ENCODE results near the gene MDGA2. TPM values are rescaled to one million over a fixed set of nuclear protein-coding genes. Genes with fewer than 3 reads are reported as not detected.

Gene MDGA2
- total and polyA plus RNA-seq, 2 of the 4 experiments (the other 2 are of a cell fraction) = 0.02 TPM; not detected in 1

- H2AK9ac ChIP-seq (replicated peaks; ENCODE audit: low read depth, low read length, poor library complexity) = no peak overlapping the region
- H3K27ac ChIP-seq (ENCODE audit: insufficient read depth, low read length) = no peak overlapping the region
- no peak overlapping the region for H2AFZ ChIP-seq (replicated peaks; ENCODE audit: low read length, poor library complexity)
- H3K27me3 ChIP-seq (ENCODE audit: control insufficient read depth, insufficient read depth, low read length) = no peaks in the 10 kb centered on the region
- H3K4ac ChIP-seq (ENCODE audit: low read depth, low read length) = no peak overlapping the region
- H3K36me3 ChIP-seq (ENCODE audit: control insufficient read depth, insufficient read depth, low read length) = no peaks in the 10 kb centered on the region
- no peak overlapping the region for H2BK15ac ChIP-seq (ENCODE audit: low read depth, low read length)
- no peak overlapping the region for H3K14ac ChIP-seq (replicated peaks; ENCODE audit: low read depth, low read length)
- H4K20me1 ChIP-seq (ENCODE audit: insufficient read depth, low read length) = no peaks in the 10 kb centered on the region
- H3K9me1 ChIP-seq (ENCODE audit: insufficient read depth, low read length) = no peaks in the 10 kb centered on the region
- no peak overlapping the region for H3K56ac ChIP-seq (ENCODE audit: extremely low read depth, insufficient read depth, low read length)
- dilution Hi-C loops (cut with HindIII; ENCODE audit: low sequenced_read_pairs, unreplicated experiment) (no loop called here), intact Hi-C loops (cut with micrococcal nuclease) (no loop called here), in situ Hi-C loops (cut with MboI; ENCODE audit: low sequenced_read_pairs) (no loop called here)
- no peak overlapping the region for H3K23ac ChIP-seq (ENCODE audit: low read depth, low read length)
- H4K5ac ChIP-seq (ENCODE audit: low read depth, low read length) = no peak overlapping the region
- H3K9me3 ChIP-seq (ENCODE audit: control insufficient read depth, insufficient read depth, low read length) = no peaks in the 10 kb centered on the region; the same call in 1 of the 2 replicates
- H3K4me1 ChIP-seq (ENCODE audit: control insufficient read depth, insufficient read depth, low read length) = no peaks in the 10 kb centered on the region
- DNase-seq (no peak), ATAC-seq (ENCODE audit: low read depth) (no peak)
- no peak overlapping the region for H2BK5ac ChIP-seq (ENCODE audit: low read depth, low read length, poor library complexity, severe bottlenecking)
- no peak overlapping the region for H2BK20ac ChIP-seq (ENCODE audit: low read depth, low read length)
- no peak overlapping the region for H2BK120ac ChIP-seq (ENCODE audit: low read depth, low read length)
- no peak overlapping the region for H3K4me2 ChIP-seq (ENCODE audit: low read depth, low read length)
- CTCF ChIA-PET = no interaction called here
- no peak overlapping the region for H4K91ac ChIP-seq (ENCODE audit: insufficient read depth, low read depth, low read length)
- no CpG with 5 or more reads among the region's 6 CpGs for WGBS, 2 experiments (ENCODE audit: extremely low coverage in 2 of 2, insufficient read length in 1 of 2)
- BruUV-seq (replicated peaks) = no TSS peak
- H2AK5ac ChIP-seq (ENCODE audit: low read depth, low read length) = no peak overlapping the region
- H4K8ac ChIP-seq (ENCODE audit: low read depth in 2 of 2, low read length in 2 of 2) = no peak overlapping the region
- no peak for TF ChIP-seq NFE2L2 (IDR thresholded peaks at IDR 0.05; ENCODE audit: low read depth, low read length)
- TF ChIP-seq RAD21 (IDR thresholded peaks at IDR 0.05; ENCODE audit: low read length) = no peak
- TF ChIP-seq USF2 (IDR thresholded peaks at IDR 0.05; ENCODE audit: low read depth, low read length) = no peak
- TF ChIP-seq POLR2A (IDR thresholded peaks at IDR 0.05; ENCODE audit: low read depth, low read length) = no peak
- no peak for TF ChIP-seq RCOR1 (IDR thresholded peaks at IDR 0.05; ENCODE audit: insufficient replicate concordance, low read length)
- POLR2A ChIA-PET (ENCODE audit: unreplicated experiment) = no interaction called here
- no peak overlapping the region for H3K18ac ChIP-seq (ENCODE audit: low read depth, low read length)
- no peak overlapping the region for H3K9ac ChIP-seq (ENCODE audit: low read depth, low read length)
- H3K79me1 ChIP-seq (ENCODE audit: low read depth in 1 of 2, low read length in 2 of 2) = no peaks in the 10 kb centered on the region
- H3K4me3 ChIP-seq (ENCODE audit: insufficient read depth, low read depth, low read length) = no peak overlapping the region
Measured at GRCh38 chr14:47365233-47365632, 310.2 kb downstream of the MDGA2 start.

All from IMR-90 (cell line).